Bronchus fibroblast of lung (primary cell): ENCODE data around the gene CHPF. TPM values are rescaled to one million over a fixed set of nuclear protein-coding genes. Genes with fewer than 3 reads are reported as not detected.

Source experiments
- total RNA-seq: library from RNA; depleted of rRNA; stranded (reverse); fragments of >200 nt; gene quantifications from 2 replicates; pipeline ENCODE4 v1.2.3, GENCODE V29; 2015

The CHPF gene
- total RNA-seq: 94.3 and 95.3 TPM in 2 replicates

DNA sequence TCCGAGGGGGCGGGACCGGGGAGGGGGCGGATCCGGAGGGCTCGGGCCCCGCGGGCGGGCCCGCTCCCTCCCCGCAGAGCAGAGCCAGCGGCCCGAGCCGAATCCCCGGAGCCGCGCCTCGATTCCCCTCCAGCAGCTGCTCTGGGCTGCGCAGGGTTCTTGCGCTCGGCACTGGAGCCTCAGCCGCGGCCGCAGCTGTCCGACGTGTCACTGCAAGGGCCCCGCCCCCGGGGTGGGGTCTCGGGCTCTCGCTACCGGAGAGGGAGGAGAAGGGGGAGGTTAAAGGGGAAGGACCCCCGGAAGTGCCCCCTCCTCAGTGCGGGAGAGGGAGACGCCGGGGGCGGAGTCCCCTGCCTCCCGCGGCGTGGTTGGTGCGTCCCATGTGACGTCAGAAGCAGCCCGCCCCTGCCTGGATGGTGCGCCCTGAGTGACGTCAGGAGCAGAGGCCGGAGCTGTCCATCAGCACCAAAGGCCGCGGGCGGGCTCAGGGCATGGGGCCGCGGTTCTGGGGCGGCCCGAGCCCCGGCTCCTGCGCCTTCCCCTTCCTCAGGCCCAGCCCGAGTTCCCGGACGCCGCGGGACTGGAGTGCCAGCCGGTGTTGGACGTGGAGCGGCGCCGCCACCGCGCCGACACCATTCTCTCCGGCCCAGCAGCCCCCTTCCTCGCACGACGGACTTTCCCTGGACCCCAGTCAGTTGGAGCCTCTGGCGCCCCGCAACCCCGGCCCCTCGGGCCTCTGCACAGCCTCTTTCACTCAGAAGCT, at the start of gene CHPF, which contains the start of gene TMEM198:
Gene CHPF (minus strand): TSS at position 214 of the 763 bp plus-strand sequence. CDS start 271 bp downstream, outside the sequence.
Gene TMEM198 (plus strand): TSS at position 433 of the 763 bp plus-strand sequence. CDS start 700 bp downstream, outside the sequence.

DNA sequence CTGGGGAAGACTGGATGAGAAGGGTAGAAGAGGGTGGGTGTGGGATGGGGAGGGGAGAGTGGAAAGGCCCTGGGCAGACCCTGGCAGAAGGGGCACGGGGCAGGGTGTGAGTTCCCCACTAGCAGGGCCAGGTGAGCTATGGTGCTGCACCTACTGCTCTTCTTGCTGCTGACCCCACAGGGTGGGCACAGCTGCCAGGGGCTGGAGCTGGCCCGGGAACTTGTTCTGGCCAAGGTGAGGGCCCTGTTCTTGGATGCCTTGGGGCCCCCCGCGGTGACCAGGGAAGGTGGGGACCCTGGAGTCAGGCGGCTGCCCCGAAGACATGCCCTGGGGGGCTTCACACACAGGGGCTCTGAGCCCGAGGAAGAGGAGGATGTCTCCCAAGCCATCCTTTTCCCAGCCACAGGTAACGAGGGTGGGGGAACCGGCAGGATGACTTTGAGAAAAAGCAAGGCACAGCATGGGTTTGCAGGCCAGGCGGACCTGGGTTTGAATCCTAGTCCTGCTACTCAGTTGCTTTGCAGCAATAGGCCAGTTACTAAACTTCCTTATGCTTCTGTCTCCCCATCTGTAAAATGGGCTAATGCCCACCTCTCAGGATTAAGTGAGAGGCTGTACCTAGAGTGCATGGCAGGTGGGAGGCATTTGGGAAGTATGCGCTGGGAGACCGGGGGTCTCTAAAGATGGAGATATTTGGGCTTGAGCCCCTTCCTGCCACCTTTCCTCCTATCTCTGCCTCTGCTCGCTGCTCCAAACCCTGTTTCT, 28.8 kb upstream of the CHPF start, which contains the start of gene INHA:
Gene INHA (plus strand): TSS at position 74 of the 765 bp plus-strand sequence. CDS start 65 bp downstream, at position 139.

DNA sequence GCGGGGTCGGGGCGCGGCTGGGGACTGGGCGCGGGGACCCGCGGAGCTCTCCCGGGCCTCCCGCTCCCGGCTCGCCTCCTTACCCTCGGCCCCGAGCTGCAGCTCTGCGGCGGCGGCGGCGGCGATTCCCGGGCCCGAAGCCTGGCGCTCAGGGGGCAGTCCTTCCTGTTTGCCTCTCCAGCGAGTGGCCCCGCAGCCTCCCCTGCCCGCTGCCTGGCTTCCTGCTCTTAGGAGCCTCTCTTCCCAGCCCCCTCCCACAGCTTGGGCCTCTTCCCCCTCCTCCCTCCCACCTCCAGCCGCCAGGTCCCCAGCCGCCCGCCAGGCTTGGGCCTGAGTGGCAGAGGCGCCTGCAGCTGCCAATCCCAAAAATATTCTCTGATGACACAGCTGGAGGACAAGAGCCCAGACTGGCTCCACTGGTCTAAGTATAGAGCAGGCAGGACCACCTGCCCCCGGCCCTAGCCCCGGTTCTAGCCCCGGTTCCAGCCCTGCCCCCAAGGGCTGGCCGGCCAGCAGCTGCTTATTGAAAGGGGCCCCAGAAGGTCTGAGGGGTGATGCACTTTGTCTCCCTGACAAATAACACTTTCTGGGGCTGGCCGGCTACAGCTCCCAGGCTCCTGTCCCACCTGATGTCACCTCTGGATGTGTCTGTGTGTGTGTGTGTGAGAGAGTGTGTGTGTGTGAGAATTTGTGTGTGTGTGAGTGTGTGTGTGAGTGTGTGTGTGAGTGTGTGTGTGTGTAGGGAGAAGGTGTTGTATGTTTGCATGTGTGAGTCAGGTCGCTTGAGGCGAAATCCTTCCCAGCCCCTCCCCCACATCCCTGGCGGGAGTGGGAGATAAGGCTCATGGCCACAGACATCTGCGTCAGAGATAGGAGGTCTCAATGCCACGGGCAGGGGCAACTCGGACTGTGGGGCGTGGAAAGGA, 28.0 kb upstream of the CHPF start, which contains the start of gene OBSL1:
Gene OBSL1 (minus strand): TSS at position 229 of the 926 bp plus-strand sequence. CDS start 307 bp downstream, outside the sequence.

DNA sequence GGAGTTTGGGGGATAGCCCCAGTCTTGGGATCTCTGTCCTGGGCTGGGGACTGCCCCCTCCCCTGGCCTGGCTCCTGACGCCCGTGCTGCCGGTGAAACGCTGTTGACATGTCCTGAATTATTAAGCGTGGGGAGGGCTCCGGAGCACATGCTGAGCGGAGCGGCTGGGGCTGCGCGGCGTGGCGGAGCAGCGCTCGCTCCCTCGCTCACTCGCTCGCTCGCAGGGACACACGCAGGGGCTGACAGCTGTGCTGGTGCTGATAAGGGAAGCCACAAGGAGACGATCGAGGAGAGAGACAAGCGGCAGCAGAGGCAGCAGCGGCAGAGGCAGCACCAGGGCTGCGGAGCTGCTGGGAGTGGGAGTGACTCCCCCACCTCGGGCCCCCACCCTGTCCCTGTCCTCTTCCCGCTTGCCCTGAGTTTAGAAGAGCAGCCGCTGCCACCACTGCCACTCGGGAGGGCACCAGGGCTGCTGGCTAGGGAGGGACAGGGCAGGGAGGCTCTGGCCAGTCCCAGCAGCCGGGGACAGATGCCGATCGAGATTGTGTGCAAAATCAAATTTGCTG, 29.3 kb downstream of the CHPF start, which contains the start of gene ASIC4:
Gene ASIC4 (plus strand): TSS at position 287 of the 566 bp plus-strand sequence. CDS start 243 bp downstream, at position 530.

GRCh38 chr2:219498280-219499057, 45.1 kb downstream of the CHPF start, which contains the start of gene GMPPA:
TSS of gene GMPPA (plus strand) at chr2:219498891. CDS start at chr2:219499976, 1,085 bp downstream.

Other genes starting within 250 kb of the CHPF start
- 7.9 and 9.8 TPM in 2 replicates for gene PTPRN, start 234.4 kb downstream of the CHPF start, total RNA-seq
- gene RESP18, start 211.1 kb downstream of the CHPF start, total RNA-seq: not detected in 2 replicates
- gene DNPEP, start 155.9 kb downstream of the CHPF start, total RNA-seq: 42.2 and 45.6 TPM in 2 replicates
- 3.0 and 5.0 TPM in 2 replicates for gene DES, start 125.4 kb downstream of the CHPF start, total RNA-seq
- 13.2 and 14.0 TPM in 2 replicates for gene SPEG, start 109.0 kb downstream of the CHPF start, total RNA-seq
- gene GMPPA, start 44.9 kb downstream of the CHPF start, total RNA-seq: 57.2 and 64.1 TPM in 2 replicates
- gene ASIC4, start 29.3 kb downstream of the CHPF start, total RNA-seq: 0.34 TPM in 1 of 2 replicates, not detected in the other
- gene TMEM198, start 219 bp upstream of the CHPF start, total RNA-seq: 0.74 and 1.2 TPM in 2 replicates
- gene OBSL1, start 27.7 kb upstream of the CHPF start, total RNA-seq: 32.0 and 32.1 TPM in 2 replicates
- not detected in 2 replicates for gene INHA, start 28.5 kb upstream of the CHPF start, total RNA-seq
- gene STK11IP, start 54.0 kb upstream of the CHPF start, total RNA-seq: 9.7 and 10.4 TPM in 2 replicates
- 1.3 and 1.8 TPM in 2 replicates for gene SLC4A3, start 83.8 kb upstream of the CHPF start, total RNA-seq